LNCaP clone FGC (cell line): ENCODE data around the gene IQSEC1.

ENCODE experiments used
- DNase-seq: peaks from one replicate; pipeline ENCODE4 v3.0.0-alpha.2; 2011; ENCODE audit warnings: low read depth
- H3K4me3 ChIP-seq: 2 replicates; pipeline ENCODE4 v1.5.1; 2011; ENCODE audit warnings: mild to moderate bottlenecking, low read depth, low read length, control low read depth
- TF ChIP-seq, protein P1 (sequence below): IDR thresholded peaks from 2 replicates; pipeline ENCODE4 v1.5.1; 2012; ENCODE audit warnings: mild to moderate bottlenecking; ENCODE audit not compliant: control insufficient read depth, insufficient read depth; ENCODE audit errors: extremely low read depth

The IQSEC1 gene

DNA sequence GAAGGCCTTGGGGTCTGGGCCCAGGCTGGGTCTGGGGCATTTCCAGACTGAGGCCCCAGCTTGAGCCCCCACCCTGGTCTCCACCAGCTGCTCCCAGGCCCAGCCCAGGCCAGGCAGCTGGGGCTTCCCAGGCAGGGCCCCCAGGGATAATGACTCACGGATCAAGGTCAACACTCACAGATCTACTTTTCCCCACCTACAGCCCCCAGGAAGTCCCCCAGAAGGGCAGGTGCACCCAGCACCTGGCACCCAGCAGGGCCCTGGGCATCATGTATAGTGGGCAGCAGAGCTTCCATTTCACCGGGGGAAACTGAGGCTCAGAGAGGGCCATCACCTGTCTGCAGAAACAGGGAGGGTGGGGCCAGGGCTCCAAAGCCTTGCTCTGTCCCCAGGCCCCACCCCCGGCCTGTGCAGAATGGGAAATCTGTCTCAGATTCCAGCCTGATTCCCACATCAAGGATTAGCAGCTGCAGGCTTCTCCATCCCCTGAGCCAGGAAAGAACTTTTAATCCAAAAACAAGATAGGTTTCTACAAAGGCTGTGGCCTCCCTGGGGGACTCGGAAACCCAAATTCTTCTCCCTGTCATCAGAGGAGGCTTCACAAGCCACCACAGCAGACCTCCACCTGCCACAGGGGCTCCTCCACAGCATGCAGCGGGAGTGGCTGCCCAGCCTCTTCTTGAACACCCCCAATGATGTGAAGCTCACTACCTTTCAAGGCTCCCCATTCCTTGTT lies 49.8 kb downstream of the IQSEC1 start:
- H3K4me3 ChIP-seq: no peak overlapping the region
- TF ChIP-seq, protein P1, sequence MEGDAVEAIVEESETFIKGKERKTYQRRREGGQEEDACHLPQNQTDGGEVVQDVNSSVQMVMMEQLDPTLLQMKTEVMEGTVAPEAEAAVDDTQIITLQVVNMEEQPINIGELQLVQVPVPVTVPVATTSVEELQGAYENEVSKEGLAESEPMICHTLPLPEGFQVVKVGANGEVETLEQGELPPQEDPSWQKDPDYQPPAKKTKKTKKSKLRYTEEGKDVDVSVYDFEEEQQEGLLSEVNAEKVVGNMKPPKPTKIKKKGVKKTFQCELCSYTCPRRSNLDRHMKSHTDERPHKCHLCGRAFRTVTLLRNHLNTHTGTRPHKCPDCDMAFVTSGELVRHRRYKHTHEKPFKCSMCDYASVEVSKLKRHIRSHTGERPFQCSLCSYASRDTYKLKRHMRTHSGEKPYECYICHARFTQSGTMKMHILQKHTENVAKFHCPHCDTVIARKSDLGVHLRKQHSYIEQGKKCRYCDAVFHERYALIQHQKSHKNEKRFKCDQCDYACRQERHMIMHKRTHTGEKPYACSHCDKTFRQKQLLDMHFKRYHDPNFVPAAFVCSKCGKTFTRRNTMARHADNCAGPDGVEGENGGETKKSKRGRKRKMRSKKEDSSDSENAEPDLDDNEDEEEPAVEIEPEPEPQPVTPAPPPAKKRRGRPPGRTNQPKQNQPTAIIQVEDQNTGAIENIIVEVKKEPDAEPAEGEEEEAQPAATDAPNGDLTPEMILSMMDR: no peak
- no peak for DNase-seq

DNA sequence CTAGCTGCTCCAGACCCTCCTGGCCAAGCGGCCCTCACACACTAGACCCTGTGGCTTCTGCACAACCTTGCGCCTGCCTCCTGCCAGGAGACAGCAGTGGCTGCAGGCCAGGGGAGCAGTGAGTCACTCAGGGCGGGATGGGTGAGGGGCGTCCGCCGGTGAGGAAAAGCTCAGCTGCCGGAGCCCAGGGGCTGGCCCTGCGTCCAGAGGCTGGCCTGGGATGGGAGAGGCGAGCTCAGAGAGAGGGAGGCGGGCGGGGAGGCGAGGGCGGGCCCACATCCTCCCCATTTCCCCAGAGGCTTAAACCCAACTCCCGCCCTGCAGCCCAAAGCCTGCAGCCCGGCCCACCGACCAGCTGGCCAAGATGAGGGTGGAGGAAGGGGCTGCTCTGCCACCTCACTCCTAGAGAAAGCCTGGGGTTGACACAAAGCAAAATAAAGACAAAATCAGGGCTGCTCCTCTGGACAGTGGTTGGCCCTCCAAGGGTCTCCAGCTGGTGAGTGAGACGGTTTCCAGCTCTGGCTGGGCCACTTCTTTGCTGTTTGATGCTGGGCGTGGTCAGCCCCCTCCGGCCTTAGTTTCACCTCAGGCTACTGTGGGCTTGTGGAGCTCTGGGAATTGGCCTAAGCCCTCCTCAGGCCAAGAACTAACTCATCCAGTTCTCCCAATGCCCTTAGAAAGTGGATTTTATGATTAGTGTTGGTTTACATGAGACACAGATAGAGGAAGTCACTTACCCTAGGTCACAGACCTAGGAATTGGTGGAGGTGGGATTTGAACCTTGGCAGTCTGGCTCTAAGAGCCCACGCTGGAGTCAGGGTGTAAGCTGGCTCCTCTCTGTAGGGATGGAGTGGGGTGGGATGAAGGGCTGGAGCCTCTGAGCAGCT lies 50.6 kb downstream of the IQSEC1 start:
- H3K4me3 ChIP-seq: no peak overlapping the region
- no peak for DNase-seq
- TF ChIP-seq, protein P1: no peak

DNA sequence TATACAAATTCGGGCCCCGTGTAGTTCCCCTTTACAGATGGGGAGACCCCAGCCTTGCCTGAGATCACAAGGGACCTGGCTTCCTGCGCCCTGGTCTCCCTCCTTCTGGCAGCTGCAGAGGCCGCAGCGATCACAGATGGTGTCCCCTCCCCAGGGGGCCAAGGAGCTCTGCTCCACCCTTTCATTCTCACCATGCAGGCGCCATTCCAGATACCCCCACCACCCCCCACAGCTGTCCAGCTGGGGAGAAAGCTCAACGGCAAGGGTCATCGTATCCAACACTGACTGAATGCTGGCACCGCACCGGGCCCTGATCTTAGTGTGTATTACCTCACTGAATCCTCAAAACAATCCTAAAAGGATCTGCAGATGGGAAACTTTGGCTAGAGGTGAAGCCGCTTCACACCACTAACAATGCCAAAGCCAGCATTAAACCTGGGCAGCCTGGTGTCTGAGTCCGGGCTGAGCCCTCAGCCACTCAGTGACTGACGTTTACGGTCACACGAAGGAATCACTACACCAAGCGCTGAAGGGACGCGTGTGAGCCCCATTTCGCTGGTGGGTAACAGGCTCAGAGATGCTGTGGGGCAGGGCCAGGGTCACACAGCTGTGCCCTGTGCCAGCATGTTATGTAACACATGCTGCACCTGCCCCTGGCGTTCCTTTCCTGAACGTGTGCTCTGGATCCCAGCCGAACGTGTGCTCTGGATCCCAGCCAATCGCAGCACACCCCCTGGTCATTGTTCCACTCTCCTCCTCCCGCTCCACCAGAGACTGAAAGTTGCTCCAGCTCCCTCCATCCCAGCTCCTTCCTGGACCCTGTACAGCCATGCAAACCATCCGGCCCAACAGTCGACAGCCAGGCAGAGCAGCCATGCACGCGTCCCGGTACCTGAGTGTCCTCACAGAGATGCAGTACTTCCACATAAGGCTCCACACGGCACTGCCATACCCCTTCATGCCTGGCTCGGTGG lies 51.8 kb downstream of the IQSEC1 start:
- DNase-seq: no peak

DNA sequence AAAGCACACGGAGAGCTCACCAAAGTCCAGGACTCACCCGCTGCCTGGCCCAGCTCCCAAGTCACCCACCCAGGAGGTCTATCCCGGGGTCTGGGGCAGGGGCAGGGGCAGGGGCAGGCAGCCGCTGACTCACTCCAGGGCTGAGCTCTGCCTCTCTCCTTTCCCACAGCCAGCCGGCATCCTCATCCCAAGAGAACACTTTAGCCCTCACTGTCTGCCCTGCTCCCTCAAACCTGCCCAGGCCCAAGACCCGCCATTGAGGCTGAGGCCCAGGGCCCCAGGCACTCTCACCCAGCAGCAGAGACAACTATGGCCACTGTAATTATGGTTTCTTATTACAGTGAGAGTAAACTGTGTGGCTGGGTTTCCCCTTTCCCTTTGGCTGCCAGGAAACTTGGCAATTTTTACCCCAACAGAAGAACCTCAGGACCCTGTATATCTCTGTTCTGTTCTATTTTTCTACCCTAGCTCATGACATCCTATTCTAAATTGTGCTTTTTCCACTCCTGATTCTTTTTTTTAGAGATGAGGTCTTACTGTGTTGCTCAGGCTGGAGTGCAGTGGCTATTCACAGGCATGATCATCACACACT lies 53.0 kb downstream of the IQSEC1 start:
- H3K4me3 ChIP-seq: no peak overlapping the region
- TF ChIP-seq, protein P1: no peak
- no peak for DNase-seq

More for the DNA sequence above, 51.8 kb downstream of the IQSEC1 start:
- TF ChIP-seq, protein P1: no peak
- H3K4me3 ChIP-seq: no peak overlapping the region

DNA sequence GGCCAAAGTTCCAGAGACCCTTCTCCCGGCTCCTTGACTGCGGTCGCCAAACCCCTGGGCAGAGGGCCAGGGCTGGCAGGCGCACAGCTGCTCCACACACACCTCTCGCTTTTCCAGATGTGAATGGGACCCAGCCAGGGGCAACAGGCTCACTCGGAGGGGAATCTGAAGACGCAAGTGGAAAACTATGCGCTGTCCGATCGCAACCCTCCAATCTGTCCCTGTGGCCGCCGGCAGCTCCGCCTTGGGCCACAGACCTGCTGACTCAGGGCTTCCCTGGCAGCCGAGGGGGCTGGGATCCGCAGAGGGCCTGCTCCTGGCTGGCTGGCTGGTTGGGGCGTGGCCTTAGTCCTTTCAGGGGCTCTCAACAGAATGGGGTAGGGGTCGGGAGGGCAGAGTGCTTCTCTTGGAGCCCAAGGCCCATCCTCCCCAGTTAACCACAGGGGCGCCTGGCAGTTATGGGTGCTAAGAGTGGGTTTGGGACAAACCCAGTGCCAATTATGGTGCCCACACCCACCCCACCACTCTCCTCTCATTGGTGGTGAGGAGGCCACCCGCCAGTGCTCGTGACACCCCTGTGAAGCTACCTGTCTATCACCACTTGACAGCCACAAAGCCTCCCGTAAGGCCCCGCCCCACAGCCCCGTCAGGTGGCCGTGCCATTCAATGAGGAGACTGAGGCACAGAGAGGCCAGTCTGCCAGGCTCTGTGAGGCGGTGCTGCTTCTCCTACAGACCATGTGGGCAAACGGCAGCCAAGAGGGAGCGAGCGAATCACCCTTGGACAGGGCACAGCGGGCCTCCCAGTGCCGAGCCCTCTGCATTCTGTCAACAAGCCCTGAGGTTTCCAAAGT lies 53.8 kb downstream of the IQSEC1 start:
- no peak for DNase-seq
- no peak overlapping the region for H3K4me3 ChIP-seq
- TF ChIP-seq, protein P1: no peak
